SH-SY5Y (cell line): ENCODE data around the gene HOXD1.

Source experiments
- GATA2 ChIP-seq: IDR thresholded peaks from 2 replicates; pipeline ENCODE4 v1.6.1; 2011; ENCODE audit warnings: mild to moderate bottlenecking, low read depth, low read length
- GATA3 ChIP-seq: IDR thresholded peaks from 2 replicates; pipeline ENCODE4 v1.6.1; 2011; ENCODE audit warnings: low read depth, mild to moderate bottlenecking, low read length, moderate library complexity

GRCh38 chr2:176152350-176153181 is 35.9 kb upstream of the HOXD1 start:
- TF ChIP-seq GATA2, result no peak
- no peak for TF ChIP-seq GATA3
